GM21367 (cell line): ENCODE results near the gene CENPX.

Source experiments
- ATAC-seq: cut with Tn5 transposase; IDR thresholded peaks from one replicate; pipeline ENCODE4 v1.9.1; 2021; ENCODE audit not compliant: unreplicated experiment

The CENPX gene

DNA sequence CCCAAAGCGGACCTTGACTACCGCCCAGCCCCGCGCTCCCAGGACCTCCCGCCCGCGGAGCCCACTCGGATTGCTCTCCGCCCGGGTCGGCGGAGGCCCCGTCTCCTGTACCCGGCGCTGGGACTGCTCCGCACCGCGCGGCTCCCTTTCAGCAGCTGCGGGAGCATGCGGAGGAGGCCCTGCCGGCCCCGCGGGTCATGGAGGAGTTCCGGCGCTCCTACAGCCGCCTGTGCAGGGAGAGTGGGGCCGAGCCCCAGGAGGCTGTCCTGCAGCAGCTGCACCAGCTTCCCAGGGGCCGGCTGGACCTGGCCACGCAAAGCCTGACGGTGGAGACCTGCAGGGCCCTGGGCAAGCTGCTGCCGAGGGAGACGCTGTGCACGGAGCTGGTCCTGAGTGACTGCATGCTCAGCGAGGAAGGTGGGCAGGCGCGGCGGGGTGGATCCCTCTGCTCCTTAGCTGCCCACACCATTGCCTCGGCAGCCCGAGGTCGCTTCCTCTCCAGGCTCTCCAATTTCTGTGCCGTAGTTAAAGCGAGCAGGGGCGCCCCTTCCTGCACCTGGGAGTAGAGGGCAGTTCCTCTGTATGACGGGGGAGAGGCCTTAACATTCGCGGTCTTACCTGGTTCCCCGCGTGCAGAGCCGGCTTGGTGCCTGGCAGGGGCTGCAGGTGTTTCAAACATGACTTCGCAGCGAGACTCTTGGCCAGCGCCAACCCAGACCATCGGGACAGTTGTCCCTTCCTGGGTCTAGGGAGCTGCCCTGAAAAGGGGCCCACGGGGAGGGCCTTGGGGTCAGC lies 966 bp upstream of the CENPX start:
- peak; percentile 5 for ATAC-seq

DNA sequence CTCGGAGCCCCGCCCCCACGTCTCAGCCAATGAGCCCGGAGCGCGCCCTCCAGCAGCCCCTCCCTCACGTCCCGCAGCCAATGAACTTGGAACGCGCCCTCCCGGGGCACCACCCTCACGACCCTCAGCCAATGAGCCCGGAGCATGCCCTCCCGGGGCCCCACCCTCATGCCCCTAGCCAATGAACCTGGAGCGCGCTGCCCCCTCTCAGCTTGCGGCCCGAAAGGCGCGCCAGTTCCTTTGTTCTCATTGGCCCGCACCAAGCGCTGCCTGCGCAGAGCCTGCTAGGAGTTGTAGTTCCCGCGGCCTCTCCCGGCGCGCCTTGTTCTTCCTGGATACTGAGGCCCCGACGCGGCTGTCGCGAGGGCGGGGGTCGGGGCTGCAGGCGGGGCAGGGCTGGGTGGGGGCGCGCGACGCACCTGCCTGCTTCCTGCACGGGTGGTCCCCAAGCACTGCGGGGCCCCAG lies 336 bp upstream of the CENPX start, which contains the start of gene LRRC45:
Gene LRRC45, plus strand, starts transcription at position 325 of the 466 bp plus-strand sequence. CDS start 339 bp downstream, outside the sequence.
- peak; percentile 78 for ATAC-seq

DNA sequence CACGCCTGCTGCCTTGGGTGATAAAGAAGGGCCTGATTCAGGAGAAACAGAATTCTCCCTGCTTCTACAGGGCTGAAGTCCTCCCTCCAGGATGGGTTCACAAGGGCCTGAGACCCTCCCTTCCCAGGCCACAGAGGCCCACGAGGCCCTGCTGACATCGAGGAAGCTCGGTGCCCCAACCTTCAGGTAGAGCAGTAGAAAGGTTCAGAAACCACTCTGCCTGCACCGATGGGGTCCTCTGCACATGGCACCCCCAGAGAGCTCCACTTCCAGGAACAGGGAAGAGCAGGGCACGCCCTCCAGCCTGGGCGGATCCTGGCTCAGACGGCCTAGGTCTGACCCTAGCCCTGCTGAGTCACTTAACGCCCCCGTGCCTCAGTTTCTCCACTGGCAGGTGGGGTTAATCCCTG lies 773 bp downstream of the CENPX start:
- no peak for ATAC-seq

DNA sequence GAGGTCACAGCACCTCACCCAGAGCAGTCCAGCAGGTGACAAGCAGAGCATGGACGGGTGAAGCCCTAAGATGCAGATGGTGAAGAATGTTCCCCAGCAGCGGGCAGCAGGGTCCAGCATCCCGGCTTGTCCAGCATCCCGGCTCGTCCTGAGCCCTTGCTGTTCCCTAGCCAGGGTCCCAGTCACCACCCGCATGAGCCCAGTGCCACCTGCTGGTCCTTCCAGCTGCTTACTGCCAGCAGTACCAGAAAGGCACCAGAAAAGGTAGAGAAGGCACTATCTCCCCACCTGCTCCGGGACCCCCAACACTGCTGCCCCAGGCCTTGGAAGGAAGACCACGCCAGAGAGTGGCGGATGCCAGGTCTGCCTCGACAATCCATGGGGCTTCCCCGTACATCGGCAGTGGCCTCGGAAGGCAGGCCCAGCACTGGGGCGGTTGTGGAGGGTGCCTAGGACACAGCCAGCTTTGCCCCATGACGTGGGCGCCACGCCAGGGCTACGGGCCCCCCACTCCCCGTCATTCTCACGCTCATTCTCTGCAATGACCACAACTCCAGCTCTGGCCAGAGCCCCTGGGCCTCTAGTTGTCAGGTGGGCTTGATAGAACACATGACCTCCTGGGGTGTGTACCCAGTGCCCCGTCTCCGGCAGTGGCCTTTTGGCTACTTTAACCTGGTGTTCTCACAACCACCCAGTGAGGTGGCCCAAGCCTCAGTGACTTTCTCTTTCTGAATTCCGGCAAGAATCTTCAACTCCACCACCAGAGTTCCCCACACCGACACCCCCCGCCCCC lies 1.4 kb downstream of the CENPX start:
- ATAC-seq: no peak

DNA sequence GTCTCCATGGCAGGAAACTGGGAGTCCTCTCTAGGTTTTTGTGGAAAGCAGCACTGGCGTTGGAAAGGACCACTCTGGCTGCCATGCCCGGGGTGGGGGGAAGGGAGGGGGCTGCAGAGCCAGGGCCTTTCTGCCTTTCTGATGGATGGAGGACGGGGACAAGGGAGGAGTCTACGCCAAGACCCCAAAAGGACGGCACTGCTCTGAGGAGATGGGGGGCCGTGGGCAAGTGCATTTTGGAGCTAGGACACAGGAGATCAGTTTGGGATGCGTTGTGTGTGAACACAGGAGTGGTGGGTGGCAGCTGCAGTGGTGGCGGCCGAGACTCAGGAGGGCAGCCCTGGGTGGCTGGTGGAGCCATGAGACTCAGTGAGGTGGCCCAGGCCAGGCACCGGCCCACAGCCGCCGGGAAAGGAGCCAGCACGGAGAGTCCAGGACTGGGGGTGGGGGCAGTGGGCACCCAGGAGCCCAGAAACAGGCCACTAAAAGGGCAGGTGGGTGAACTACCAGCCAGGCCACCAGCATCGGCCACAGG lies 2.0 kb downstream of the CENPX start:
- ATAC-seq: no peak

DNA sequence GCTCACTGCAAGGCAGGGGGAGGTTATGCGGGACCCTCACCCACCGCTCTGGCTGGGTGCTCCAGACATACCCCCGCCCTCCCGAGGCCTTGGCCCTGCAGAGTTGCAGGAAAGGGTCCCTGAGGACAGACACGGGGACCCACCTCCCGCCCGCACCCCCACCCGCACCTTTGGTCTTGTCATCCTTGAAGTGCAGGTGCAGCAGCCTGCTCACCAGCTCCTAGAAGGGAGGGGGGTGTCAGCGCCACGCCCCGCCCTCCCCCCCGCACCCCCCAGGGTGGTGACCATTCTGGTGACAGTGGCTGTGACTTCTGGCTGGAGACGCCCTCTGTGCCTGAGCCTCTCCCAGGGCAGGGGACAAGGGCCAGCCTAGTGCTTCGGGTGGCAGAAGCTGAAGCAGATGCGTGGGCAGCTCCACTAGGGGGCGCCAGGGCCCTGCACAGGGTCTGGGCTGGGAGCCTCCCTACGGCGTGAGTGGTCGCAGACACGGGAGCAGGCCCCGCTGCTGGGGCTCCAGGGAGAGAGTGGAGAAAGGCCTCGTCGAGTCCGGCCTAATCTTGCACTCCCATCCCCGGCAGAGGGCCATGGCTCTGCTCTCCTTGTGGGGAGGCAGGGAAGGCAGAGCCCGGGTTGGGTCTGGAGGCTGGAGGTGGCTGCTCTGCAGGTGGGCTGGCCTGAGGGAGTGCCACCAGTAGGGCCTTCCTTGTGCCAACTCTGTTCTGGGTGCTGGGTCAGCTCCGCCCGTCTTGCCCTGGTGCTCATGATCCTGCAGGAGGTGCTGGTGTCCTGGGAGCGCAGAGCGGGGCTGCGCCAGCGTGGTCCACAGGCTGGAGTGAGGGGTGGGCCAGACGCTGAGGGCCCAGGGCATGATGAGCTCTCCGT lies 2.7 kb downstream of the CENPX start:
- no peak for ATAC-seq

DNA sequence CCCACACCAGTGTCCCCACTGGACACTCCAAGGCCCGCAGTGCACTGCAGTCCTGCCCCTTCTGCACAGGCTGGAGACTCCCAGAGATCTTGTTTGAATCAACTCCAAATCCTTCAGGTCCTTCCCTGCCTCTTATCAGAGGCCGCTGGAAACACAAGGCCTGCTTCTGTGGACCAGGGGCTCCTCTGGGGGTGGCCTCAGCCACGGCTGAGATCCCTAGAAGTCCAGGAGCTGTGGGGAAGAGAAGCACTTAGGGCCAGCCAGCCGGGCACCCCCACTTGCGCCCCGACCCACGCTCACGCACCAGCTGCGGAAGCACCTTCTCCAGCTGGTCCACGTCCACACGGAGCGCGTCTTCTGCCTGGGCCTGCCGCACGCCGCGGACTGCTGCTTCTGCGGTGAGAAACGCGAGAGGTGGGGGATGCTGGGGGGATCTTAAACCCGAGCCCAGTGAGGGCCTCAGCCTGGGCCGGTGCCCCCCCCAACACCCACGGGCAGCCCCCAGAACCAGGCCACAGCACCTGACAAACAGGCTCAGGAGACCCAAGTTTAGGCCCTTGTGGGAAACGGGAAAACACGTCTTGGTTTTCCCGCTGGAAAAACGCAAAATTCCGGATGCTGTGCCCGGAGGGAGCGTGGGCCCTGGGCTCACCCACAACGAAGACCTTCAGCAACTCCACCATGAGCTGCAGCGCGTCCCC lies 3.5 kb downstream of the CENPX start:
- no peak for ATAC-seq

DNA sequence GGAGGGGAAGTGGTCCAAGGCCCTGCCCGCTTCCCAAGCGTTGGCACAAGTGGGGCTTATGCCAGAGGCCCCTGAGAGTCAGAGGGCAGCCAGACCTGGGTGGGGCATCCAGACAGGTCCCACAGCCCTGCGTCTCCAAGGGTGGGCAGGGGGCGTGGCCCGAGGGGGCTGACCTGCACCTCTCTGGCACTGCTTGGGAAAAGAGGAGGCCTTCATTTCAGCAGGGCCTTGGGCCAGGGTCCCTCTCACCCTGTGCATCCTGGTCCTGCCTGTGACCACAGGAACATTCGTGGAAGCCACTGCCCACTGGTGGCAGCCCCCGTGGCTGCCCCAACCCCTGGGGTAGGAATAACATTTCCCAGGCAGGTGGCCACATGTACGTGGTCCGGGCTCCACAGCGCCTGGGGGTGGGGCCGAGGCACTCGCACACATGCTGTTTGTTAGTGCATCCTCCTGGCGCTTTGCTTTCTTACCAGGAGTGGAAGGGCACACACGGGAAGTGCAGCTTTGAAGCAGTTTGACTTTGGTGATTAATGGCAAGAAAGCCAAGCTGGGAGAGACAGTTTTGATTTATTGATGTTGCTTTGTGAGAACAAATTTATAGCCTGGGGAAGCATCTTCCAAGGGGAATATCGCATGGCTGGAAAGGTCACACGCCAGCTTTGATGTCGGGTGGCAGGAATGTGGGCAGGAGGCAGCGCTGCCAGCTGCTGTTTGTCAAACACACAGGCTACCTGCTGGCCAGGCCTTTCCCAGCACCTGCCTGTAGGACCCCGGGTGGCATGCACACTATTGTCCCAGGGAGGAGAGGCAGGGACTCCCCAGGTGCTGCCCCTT lies 4.3 kb downstream of the CENPX start:
- no peak for ATAC-seq

DNA sequence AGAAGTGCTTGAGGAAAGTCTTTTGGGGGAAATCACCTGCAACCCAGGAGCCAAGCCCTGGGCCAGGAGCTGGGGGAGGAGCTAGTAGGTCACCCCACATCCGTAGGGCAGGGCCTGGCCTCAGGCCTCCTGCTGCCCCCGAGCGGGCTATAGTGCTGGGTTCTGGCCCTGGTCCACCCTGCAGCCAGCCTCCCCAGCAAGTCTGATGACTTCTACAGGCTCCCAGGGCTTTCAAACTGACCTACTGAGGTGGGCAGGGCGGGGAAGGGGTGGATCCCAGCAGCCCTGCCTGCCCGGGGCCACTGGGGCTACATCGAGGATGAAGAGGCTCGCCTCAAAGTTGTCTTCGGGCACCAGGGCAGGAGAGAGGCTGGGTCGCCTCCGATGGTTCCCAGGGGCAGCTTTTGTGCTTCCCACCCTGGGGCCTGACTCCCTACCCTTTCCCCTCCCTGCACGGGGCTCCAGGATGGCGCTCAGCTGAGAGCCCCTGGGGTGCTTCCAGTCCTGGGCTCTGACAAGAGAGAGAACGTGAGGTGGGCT lies 5.0 kb downstream of the CENPX start:
- ATAC-seq: no peak

DNA sequence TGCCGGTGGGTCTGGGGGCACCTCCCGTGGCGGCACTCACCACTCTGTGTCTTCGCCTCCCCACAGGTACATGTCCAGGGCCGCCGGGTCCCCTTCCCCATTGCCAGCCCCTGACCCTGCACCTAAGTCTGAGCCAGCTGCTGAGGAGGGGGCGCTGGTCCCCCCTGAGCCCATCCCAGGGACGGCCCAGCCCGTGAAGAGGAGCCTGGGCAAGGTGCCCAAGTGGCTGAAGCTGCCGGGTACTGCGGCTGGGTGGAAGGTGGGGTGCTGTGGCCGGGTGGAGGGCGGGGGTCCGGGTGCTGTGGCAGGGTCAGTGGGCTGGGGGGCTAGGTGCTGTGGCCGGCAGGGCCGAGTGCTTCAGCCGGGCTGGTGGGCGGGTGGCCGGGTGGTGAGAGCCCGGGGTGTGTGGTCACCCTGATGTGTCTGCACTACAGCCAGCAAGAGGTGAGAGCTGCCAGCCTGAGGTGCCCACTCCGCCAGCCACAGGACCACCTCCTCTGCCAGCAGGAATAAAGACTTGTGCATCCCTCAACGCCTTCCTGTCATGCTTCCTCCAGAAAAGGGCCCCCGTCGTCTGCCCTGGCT lies 5.7 kb downstream of the CENPX start:
- ATAC-seq: no peak

DNA sequence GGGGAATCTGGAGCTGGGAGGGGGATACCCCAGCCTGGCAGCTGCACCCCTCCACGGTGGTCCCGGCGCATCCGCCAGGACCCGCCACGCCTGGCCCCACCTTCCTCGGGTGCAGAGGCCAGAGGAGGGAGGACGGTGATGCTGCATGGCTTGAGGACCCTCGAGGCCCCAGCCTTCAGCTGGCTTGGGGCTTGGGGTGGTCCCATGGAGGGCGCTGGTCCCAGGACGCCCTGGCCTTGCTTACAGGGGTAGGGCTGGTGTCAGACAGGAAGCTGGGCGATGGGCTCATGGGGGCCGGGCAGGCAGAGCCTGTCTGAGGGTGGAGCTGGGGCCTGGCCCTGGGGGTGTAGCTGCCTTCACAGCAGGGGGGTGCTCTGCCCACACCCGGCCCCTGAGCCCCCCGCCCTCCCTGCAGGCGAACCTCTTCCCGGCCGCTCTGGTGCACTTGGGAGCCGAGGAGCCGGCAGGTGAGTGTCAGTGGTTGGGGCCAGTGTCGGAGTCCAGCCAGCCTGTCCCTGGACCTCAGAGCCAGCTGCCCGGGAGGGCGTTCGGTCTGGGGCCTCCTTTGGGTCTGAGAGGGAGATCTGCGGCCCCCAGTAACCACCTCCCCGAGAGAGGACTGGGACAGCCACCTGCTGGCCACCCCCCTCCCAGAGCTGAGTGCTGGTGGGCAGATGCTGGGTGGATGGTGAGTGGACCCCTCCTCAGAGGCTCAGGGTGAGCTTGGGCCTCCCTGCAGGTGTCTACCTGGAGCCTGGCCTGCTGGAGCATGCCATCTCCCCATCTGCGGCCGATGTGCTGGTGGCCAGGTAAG lies 6.4 kb downstream of the CENPX start:
- no peak for ATAC-seq

DNA sequence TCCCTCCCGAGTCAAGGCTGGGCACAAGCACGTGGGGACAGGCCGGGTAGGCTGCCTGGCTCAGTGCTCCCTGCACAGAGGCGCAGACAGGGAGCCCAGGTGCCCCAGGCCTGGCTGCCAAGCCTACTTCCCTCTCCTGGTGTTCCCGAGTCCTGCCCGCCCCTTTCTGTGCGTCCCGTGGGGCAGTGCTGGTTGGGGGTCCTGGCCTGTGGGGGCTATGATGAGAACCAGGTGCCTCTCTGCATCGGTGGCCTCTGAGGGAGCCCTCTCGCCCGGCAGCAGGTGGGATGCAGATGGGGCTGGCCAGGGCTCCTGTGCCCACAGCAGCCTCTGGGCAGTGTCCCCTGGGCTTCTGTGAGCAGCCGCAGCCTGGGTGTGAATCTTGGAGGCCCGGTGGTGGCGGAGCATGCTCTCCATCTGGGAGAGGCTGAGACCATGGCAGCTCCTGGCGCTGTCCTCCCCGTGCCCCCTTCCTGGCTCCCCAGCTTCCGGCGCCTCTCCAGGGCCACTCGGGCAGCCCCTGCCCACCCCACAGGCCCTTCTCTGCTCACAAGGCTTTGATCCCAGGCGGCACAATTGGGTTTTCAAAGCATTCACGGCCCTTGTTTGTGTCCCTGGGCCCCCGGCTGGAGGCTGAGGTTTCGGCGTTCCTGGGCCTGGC lies 7.2 kb downstream of the CENPX start:
- no peak for ATAC-seq

DNA sequence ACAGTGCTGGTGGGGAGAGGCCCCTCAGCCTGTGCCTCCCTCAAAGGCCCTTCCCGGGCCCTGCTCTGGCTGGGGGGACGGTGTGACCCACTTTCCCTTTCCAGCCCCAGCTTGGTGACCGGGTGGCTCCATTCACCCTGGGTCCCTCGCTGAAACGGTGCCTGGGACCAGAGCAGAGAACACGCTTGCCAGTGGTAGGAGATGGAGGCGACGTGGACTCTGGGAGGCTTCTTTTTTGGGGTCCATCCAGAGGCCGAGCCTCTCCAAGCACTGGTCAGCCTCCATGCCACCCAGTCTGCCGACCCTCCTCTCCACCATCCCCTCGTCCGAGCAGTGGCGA lies 7.7 kb downstream of the CENPX start:
- ATAC-seq: no peak

DNA sequence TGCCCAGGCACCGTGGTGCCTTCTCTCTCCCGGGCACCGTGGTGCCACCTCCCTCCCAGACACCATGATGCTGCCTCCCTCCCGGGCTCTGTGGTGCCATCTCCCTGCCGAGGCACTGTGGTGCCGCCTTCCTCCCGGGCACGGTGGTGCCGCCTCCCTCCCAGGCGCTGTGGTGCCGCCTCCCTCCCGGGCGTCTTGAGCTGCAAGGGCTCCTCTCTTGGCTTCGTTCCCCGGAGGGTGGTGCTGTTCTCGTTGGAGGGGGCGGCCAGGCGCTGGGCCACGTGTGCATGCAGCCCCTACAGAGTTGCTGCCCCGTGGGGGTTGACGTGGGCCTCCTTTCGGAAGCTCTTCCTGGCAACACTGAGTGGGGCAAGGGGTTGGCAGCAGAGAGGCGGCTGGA lies 8.2 kb downstream of the CENPX start:
- no peak for ATAC-seq

DNA sequence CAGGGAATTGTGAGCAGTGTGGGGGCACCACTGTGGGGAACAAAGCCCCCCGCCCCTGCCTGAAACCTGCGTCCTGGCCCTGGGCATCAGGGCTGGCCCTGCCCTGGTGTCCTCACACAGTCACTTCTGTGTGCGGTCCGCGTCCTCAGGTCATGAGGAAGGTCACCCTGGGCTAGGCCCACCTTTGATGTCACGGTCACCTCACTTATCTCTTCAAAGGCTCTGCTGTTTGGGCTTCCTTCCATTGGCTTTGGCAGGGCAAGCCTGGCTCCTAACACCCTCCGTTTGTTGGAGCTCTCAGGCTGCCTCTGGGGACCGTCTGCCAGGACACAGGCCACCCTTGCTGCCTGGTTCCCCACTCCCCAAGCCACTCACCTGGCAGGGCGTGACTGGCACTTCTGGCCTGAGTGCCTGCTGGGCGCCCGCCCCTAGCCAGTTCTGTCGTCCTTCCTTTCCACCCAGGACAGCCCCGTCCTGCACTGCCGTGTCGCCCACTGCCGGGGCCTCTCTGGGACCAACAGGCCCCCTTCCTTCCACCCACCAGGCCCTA lies 8.8 kb downstream of the CENPX start:
- no peak for ATAC-seq

DNA sequence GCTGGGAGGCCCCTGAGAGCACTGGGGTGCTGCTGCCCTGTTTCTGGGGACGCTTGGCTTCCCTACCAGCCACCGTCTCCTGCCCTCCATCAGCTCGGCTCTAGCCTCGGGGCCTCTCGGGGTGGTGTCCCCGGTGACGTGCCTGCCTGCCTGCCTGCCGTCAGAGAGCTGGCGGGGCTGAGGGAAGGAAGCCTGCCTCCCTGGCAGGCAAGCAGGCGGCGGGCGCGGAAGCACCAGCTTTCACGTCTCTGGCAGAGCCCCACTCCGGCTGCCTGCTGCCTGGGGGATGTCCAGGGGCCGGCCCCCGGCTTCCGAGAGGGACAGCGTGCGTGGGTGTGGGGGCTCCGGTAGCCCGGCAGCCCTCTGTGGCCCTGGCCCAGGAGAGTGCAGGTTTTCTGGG lies 9.3 kb downstream of the CENPX start:
- no peak for ATAC-seq

DNA sequence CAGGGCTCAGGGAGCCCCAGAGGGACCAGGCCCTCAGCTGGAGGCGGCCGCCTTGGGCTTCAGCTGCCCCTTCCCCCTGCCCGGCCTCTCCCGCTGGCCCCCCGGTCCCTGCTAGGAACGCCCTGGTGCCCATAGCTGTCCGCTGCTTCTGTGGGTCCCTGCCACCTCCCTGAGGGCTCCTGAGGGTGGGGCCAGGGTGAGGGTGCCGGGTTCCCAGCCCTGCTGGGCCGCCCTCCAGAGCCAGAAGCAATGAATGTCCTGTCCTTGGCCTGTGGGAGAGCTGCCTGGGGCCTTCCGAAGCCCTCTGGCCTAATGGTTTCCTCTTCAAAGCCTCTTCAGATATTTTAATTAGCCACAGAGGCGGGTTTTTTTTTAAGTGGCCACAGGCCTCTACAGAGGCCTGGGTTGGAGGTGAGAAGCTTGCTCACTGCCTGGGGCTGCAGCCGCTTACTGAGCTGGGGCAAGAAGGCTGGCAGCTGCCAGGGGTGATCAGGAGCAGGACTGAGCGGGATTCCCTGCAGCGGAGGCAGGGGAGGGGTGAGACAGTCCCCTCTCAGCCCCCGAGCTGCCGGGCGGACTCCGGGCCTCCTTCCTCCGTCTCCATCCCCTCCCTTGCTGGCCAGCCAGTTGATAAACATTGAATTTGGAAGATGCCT lies 9.9 kb downstream of the CENPX start:
- no peak for ATAC-seq
